ENCODE data around the gene APBA2. TPM values are rescaled to one million over a fixed set of nuclear protein-coding genes. Genes with fewer than 3 reads are reported as not detected.

APBA2 gene
- total RNA-seq, 1 experiment from 2014 or later = 0.31 TPM

DNA sequence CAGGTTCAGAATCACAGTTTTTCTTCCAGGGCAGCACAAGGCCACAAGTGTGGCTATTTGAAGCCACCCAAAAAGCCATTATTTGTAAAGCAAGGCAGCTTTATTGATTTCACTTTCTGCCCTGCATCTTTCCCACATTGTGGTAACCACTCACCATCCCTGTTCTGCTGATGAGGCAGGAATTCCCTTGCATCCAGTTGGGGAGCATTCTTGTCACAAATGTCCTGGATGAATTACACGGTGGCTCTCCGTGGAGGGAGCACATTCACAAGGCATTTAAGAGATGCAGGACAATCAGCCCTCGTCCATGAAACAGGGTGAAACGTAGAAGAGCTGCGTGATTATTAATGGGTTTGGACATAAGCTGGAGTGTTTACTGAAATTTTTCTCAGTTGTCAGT is 111.2 kb downstream of the APBA2 start:
- Histone ChIP-seq H3K9me3 (ENCODE audit: control insufficient read depth, insufficient read depth, low read depth, low read length) (no peaks in the 10 kb centered on the region), H3K4me3 (ENCODE audit: low read depth in 2 of 2, low read length in 2 of 2) (no peak overlapping the region), H3K36me3 (ENCODE audit: control insufficient read depth, insufficient read depth, low read length) (no peaks in the 10 kb centered on the region), H3K27me3 (ENCODE audit: control insufficient read depth, insufficient read depth, low read length) (no peaks in the 10 kb centered on the region; the same call in 1 of the 2 replicates), H3K27ac (ENCODE audit: low read length) (no peak overlapping the region), H3K4me1 (ENCODE audit: control insufficient read depth, insufficient read depth, low read length) (no peaks in the 10 kb centered on the region)
- in situ Hi-C loops (cut with HindIII; ENCODE audit: low pct_unique_long_range_greater_than_20kb, low sequenced_read_pairs) (no loop called here), intact Hi-C loops (cut with micrococcal nuclease; ENCODE audit: unreplicated experiment) (no loop called here)
- ChIA-PET CTCF (no interaction called here), POLR2A (no interaction called here)
- ATAC-seq (no peak), DNase-seq (ENCODE audit: low read depth, low spot score) (no peak)
- no peak for TF ChIP-seq SIN3A (IDR thresholded peaks at IDR 0.05; ENCODE audit: borderline replicate concordance, insufficient read depth, low read depth, low read length)
- no peak for TF ChIP-seq POLR2AphosphoS5 (IDR thresholded peaks at IDR 0.05; ENCODE audit: low read depth, low read length)
- TF ChIP-seq, protein P1, sequence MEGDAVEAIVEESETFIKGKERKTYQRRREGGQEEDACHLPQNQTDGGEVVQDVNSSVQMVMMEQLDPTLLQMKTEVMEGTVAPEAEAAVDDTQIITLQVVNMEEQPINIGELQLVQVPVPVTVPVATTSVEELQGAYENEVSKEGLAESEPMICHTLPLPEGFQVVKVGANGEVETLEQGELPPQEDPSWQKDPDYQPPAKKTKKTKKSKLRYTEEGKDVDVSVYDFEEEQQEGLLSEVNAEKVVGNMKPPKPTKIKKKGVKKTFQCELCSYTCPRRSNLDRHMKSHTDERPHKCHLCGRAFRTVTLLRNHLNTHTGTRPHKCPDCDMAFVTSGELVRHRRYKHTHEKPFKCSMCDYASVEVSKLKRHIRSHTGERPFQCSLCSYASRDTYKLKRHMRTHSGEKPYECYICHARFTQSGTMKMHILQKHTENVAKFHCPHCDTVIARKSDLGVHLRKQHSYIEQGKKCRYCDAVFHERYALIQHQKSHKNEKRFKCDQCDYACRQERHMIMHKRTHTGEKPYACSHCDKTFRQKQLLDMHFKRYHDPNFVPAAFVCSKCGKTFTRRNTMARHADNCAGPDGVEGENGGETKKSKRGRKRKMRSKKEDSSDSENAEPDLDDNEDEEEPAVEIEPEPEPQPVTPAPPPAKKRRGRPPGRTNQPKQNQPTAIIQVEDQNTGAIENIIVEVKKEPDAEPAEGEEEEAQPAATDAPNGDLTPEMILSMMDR (IDR thresholded peaks at IDR 0.05) = no peak
- no peak for TF ChIP-seq TCF7L2 (IDR thresholded peaks at IDR 0.05; ENCODE audit: low read depth, low read length)
- TF ChIP-seq, protein P2, sequence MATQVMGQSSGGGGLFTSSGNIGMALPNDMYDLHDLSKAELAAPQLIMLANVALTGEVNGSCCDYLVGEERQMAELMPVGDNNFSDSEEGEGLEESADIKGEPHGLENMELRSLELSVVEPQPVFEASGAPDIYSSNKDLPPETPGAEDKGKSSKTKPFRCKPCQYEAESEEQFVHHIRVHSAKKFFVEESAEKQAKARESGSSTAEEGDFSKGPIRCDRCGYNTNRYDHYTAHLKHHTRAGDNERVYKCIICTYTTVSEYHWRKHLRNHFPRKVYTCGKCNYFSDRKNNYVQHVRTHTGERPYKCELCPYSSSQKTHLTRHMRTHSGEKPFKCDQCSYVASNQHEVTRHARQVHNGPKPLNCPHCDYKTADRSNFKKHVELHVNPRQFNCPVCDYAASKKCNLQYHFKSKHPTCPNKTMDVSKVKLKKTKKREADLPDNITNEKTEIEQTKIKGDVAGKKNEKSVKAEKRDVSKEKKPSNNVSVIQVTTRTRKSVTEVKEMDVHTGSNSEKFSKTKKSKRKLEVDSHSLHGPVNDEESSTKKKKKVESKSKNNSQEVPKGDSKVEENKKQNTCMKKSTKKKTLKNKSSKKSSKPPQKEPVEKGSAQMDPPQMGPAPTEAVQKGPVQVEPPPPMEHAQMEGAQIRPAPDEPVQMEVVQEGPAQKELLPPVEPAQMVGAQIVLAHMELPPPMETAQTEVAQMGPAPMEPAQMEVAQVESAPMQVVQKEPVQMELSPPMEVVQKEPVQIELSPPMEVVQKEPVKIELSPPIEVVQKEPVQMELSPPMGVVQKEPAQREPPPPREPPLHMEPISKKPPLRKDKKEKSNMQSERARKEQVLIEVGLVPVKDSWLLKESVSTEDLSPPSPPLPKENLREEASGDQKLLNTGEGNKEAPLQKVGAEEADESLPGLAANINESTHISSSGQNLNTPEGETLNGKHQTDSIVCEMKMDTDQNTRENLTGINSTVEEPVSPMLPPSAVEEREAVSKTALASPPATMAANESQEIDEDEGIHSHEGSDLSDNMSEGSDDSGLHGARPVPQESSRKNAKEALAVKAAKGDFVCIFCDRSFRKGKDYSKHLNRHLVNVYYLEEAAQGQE (IDR thresholded peaks at IDR 0.05; ENCODE audit: insufficient read depth in 1 of 2, low read depth in 2 of 2, low read length in 1 of 2) = no peak
- no TSS peak for BruUV-seq (replicated peaks)

DNA sequence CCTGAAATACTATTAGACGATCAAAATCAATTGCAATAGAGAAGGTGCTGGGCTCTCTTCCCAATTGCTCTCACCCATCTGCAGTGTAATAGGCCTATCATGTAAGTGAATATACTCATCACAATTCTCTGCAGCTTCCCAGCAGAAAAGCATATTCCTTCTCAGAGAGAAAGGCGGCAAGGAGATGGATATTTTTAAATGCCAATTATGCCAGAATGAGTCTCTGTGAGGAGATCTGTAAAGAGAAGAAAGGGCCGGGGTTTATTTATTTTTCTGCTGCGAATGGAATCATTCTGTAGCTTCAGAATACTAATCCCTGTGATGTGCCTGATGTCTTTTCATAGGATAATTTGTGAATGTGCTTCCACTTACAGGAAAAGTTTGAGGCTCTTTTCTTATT is 112.0 kb downstream of the APBA2 start:
- Histone ChIP-seq H3K27ac (ENCODE audit: low read length) (no peak overlapping the region), H3K9me3 (ENCODE audit: control insufficient read depth, insufficient read depth, low read depth, low read length) (no peaks in the 10 kb centered on the region), H3K4me3 (ENCODE audit: low read depth in 2 of 2, low read length in 2 of 2) (no peak overlapping the region), H3K4me1 (ENCODE audit: control insufficient read depth, insufficient read depth, low read length) (no peaks in the 10 kb centered on the region), H3K27me3 (ENCODE audit: control insufficient read depth, insufficient read depth, low read length) (no peaks in the 10 kb centered on the region; the same call in 1 of the 2 replicates), H3K36me3 (ENCODE audit: control insufficient read depth, insufficient read depth, low read length) (no peaks in the 10 kb centered on the region)
- no TSS peak for BruUV-seq (replicated peaks)
- ATAC-seq = no peak
- intact Hi-C loops (cut with micrococcal nuclease; ENCODE audit: unreplicated experiment) = no loop called here
- TF ChIP-seq TCF7L2 (IDR thresholded peaks at IDR 0.05; ENCODE audit: low read depth, low read length) (no peak), POLR2AphosphoS5 (IDR thresholded peaks at IDR 0.05; ENCODE audit: low read depth, low read length) (no peak), SIN3A (IDR thresholded peaks at IDR 0.05; ENCODE audit: borderline replicate concordance, insufficient read depth, low read depth, low read length) (no peak)
- TF ChIP-seq, protein P1 (IDR thresholded peaks at IDR 0.05) = no peak
- TF ChIP-seq, protein P2 (IDR thresholded peaks at IDR 0.05; ENCODE audit: insufficient read depth in 1 of 2, low read depth in 2 of 2, low read length in 1 of 2) = no peak
- CTCF ChIA-PET = interaction anchor here (0.7 kb wide), 1 partner anchor 62 kb away, joined by 4 read pairs; no protein-coding TSS in a partner anchor
- DNase-seq (ENCODE audit: low read depth, low spot score) = no peak
- POLR2A ChIA-PET = interaction anchor here (0.7 kb wide), 3 partner anchors 32 to 648 kb away, joined by 4 to 10 read pairs (median 9); no protein-coding TSS in a partner anchor
- in situ Hi-C loops (cut with HindIII; ENCODE audit: low pct_unique_long_range_greater_than_20kb, low sequenced_read_pairs) = no loop called here
